Fibroblast of lung (primary cell): ENCODE results near the gene CPS1. TPM values are rescaled to one million over a fixed set of nuclear protein-coding genes. Genes with fewer than 3 reads are reported as not detected.

Experiments used
- DNase-seq, 2 donors: peaks; one replicate each; pipeline versions ENCODE4 v3.0.0 to v3.0.0-alpha.2; 2010; ENCODE audit warnings: low read depth in 2 of 2
- H2AFZ ChIP-seq: 2 replicates; pipeline ENCODE4 v1.5.1; 2012; ENCODE audit warnings: low read length, control low read depth, inconsistent platforms
- H3K27ac ChIP-seq: 2 replicates; pipeline ENCODE4 v1.5.1; 2011; ENCODE audit warnings: low read length, control low read depth; ENCODE audit not compliant: insufficient read depth
- H3K27me3 ChIP-seq: 2 replicates; pipeline ENCODE4 v1.5.1; 2011; ENCODE audit warnings: mild to moderate bottlenecking, low read length; ENCODE audit not compliant: control insufficient read depth, insufficient read depth
- H3K36me3 ChIP-seq: 2 replicates; pipeline ENCODE4 v1.5.1; 2011; ENCODE audit warnings: low read length; ENCODE audit not compliant: control insufficient read depth, insufficient read depth
- H3K4me1 ChIP-seq: 2 replicates; pipeline ENCODE4 v1.5.1; 2011; ENCODE audit warnings: low read length; ENCODE audit not compliant: control insufficient read depth, insufficient read depth; ENCODE audit errors: extremely low read depth
- H3K4me2 ChIP-seq: 2 replicates; pipeline ENCODE4 v1.5.1; 2011; ENCODE audit warnings: low read length, control low read depth; ENCODE audit not compliant: insufficient read depth; ENCODE audit errors: extremely low read depth
- H3K4me3 ChIP-seq, 4 experiments: fragments of 200-600 bp in 1 of 4; sonication (generic) in 1 of 4; replicated peaks in 1 of 4; 2 replicates each; pipeline ENCODE4 v1.5.1; 2011 to 2016; ENCODE audit warnings: low read length in 4 of 4, low read depth in 3 of 4, mild to moderate bottlenecking in 3 of 4, control low read depth in 2 of 4, inconsistent platforms in 1 of 4, mixed read lengths in 1 of 4; ENCODE audit not compliant: insufficient read depth in 1 of 4; ENCODE audit errors: control extremely low read depth in 1 of 4
- H3K79me2 ChIP-seq: 2 replicates; pipeline ENCODE4 v1.5.1; 2012; ENCODE audit warnings: mild to moderate bottlenecking, low read length, inconsistent platforms; ENCODE audit not compliant: control insufficient read depth, insufficient read depth
- H3K9ac ChIP-seq: 2 replicates; pipeline ENCODE4 v1.5.1; 2011; ENCODE audit warnings: mild to moderate bottlenecking, low read length, control low read depth; ENCODE audit not compliant: insufficient read depth
- H3K9me3 ChIP-seq: 2 replicates; pipeline ENCODE4 v1.5.1; 2012; ENCODE audit warnings: low read depth, low read length; ENCODE audit not compliant: control insufficient read depth, insufficient read depth
- H4K20me1 ChIP-seq: 2 replicates; pipeline ENCODE4 v1.5.1; 2011; ENCODE audit warnings: low read length; ENCODE audit not compliant: control insufficient read depth, insufficient read depth; ENCODE audit errors: extremely low read depth
- CTCF ChIP-seq, 2 donors: IDR thresholded peaks in 1 of 2; conservative IDR thresholded peaks in 1 of 2; 1 replicate in 1 of 2; 2 replicates in 1 of 2; pipeline ENCODE4 v1.5.1; 2011 to 2012; ENCODE audit warnings: low read length in 2 of 2, control low read depth in 1 of 2, inconsistent platforms in 1 of 2, low read depth in 1 of 2, mild to moderate bottlenecking in 1 of 2
- EZH2 ChIP-seq: IDR thresholded peaks from 2 replicates; pipeline ENCODE4 v1.5.1; 2012; ENCODE audit warnings: low read length, control low read depth, mild to moderate bottlenecking; ENCODE audit errors: missing control alignments
- polyA plus RNA-seq, 2 donors: library from polyadenylated mRNA; depleted of rRNA in 1 of 2; stranded (reverse) in 1 of 2; unstranded in 1 of 2; fragments of >200 nt; gene quantifications; 2 replicates each; pipeline ENCODE4 v1.2.1, GENCODE V29; 2011 to 2012; ENCODE audit warnings: missing spikeins in 1 of 2
- total RNA-seq: library from RNA; depleted of rRNA; stranded (reverse); fragments of >200 nt; gene quantifications from 2 replicates; pipeline ENCODE4 v1.2.1, GENCODE V29; 2014

CPS1 gene
- total and polyA plus RNA-seq, 2 donors (not counting 1 experiment from before 2014, with no cell fraction given): 25.7 to 27.4 TPM

- Histone ChIP-seq H3K9me3 (no peaks in the 10 kb centered on the region), H2AFZ (no peak overlapping the region), H3K27ac (no peak overlapping the region), H3K4me3 (no peak overlapping the region), H4K20me1 (no peaks in the 10 kb centered on the region), H3K27me3 (no peaks in the 10 kb centered on the region), H3K4me1 (no peaks in the 10 kb centered on the region), H3K4me2 (no peak overlapping the region), H3K79me2 (no peaks in the 10 kb centered on the region), H3K9ac (no peak overlapping the region), H3K36me3 (no peaks in the 10 kb centered on the region)
- DNase-seq: no peak
- no peak for TF ChIP-seq CTCF (conservative IDR thresholded peaks at IDR 0.05 in 1 of 2, IDR thresholded peaks at IDR 0.05 in 1 of 2; ENCODE audit: low read depth in 1 of 2, low read length in 2 of 2)
- TF ChIP-seq EZH2: no peak
Measured at GRCh38 chr2:210676067-210676466, 119.7 kb downstream of the CPS1 start.

GRCh38 chr2:210681491-210681890 lies 125.1 kb downstream of the CPS1 start:
- Histone ChIP-seq H3K4me1 (no peaks in the 10 kb centered on the region), H3K27ac (no peak overlapping the region), H3K4me3 (no peak overlapping the region), H3K27me3 (no peaks in the 10 kb centered on the region), H3K9ac (no peak overlapping the region), H3K36me3 (no peaks in the 10 kb centered on the region), H2AFZ (no peak overlapping the region), H4K20me1 (no peaks in the 10 kb centered on the region), H3K79me2 (no peaks in the 10 kb centered on the region), H3K9me3 (no peaks in the 10 kb centered on the region), H3K4me2 (no peak overlapping the region)
- no peak for DNase-seq
- TF ChIP-seq EZH2 (no peak), CTCF (conservative IDR thresholded peaks at IDR 0.05 in 1 of 2, IDR thresholded peaks at IDR 0.05 in 1 of 2; ENCODE audit: low read depth in 1 of 2, low read length in 2 of 2) (no peak)

GRCh38 chr2:210686401-210686800 lies 130.0 kb downstream of the CPS1 start:
- Histone ChIP-seq H3K27ac (no peak overlapping the region), H4K20me1 (no peaks in the 10 kb centered on the region), H3K36me3 (no peaks in the 10 kb centered on the region), H3K4me1 (no peaks in the 10 kb centered on the region), H3K27me3 (no peaks in the 10 kb centered on the region), H2AFZ (no peak overlapping the region), H3K79me2 (no peaks in the 10 kb centered on the region), H3K4me3 (no peak overlapping the region), H3K9ac (no peak overlapping the region), H3K4me2 (no peak overlapping the region), H3K9me3 (no peaks in the 10 kb centered on the region)
- TF ChIP-seq CTCF (conservative IDR thresholded peaks at IDR 0.05 in 1 of 2, IDR thresholded peaks at IDR 0.05 in 1 of 2; ENCODE audit: low read depth in 1 of 2, low read length in 2 of 2) (no peak), EZH2 (no peak)
- DNase-seq: no peak
